ENCODE data around the gene SRP72.
A peak's percentile ranks its signal among the peaks of the same experiment; 100 is the strongest.
"Not testable (repeated sequence)": the region's sequence is repeated elsewhere in the genome, so short reads cannot be mapped to it uniquely, and the experiment has no call there.

Gene SRP72

DNA sequence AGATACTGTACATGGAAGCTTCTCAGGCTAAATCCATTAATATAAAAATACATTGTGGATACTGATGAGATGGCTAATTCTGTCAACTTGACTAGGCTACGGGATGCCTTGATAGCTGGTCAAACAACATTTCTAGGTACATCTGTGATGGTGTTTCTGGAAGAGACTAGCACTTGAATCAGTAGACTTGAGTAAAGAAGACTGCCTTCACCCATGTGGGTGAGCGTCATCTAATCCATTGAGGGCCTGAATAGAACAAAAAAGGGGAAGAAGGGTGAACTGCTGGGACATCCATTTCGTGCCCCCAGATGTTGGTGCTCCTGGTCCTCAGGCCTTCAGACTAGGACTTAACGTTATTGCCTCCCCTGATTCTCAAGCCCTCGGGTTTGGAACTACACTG lies 3.7 kb upstream of the SRP72 start:
- Histone ChIP-seq H3K27me3 (ENCODE audit: insufficient read depth, poor library complexity, severe bottlenecking) (no peaks in the 10 kb centered on the region), H3K9me3 (ENCODE audit: severe bottlenecking) (no peaks in the 10 kb centered on the region), H3K4me3 (ENCODE audit: severe bottlenecking) (no peak overlapping the region), H3K4me1 (ENCODE audit: insufficient read depth, poor library complexity, severe bottlenecking) (peaks cover 34% of the 10 kb centered on the region), H3K36me3 (ENCODE audit: low read depth) (peaks cover 42% of the 10 kb centered on the region), H3K27ac (ENCODE audit: poor library complexity, severe bottlenecking) (no peak overlapping the region)
- TF ChIP-seq, protein P1, sequence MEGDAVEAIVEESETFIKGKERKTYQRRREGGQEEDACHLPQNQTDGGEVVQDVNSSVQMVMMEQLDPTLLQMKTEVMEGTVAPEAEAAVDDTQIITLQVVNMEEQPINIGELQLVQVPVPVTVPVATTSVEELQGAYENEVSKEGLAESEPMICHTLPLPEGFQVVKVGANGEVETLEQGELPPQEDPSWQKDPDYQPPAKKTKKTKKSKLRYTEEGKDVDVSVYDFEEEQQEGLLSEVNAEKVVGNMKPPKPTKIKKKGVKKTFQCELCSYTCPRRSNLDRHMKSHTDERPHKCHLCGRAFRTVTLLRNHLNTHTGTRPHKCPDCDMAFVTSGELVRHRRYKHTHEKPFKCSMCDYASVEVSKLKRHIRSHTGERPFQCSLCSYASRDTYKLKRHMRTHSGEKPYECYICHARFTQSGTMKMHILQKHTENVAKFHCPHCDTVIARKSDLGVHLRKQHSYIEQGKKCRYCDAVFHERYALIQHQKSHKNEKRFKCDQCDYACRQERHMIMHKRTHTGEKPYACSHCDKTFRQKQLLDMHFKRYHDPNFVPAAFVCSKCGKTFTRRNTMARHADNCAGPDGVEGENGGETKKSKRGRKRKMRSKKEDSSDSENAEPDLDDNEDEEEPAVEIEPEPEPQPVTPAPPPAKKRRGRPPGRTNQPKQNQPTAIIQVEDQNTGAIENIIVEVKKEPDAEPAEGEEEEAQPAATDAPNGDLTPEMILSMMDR (IDR thresholded peaks at IDR 0.05; ENCODE audit: poor library complexity, severe bottlenecking): no peak
- ATAC-seq (ENCODE audit: low read depth) (no peak), DNase-seq (ENCODE audit: low spot score) (no peak)

DNA sequence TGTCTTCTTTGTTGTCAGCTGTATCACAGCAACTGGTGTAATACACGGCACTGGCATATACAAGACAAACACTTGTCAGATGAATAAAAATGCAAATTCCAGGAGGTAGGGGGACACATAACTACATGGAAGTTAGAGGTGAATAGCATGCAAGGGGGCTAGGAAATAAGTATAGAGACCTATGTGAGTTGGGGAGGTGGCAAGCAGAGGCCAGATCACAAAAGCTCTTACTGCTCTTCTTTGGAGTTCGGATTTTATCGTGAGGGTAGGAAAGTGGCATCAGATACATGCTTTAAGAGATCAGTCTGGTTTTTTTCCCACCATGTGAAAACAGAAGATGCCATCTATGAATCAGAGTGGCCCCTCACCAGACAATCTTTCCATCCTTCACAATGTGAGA lies 2.8 kb upstream of the SRP72 start:
- TF ChIP-seq, protein P1 (IDR thresholded peaks at IDR 0.05; ENCODE audit: poor library complexity, severe bottlenecking): no peak
- H3K27me3 ChIP-seq (ENCODE audit: insufficient read depth, poor library complexity, severe bottlenecking): no peaks in the 10 kb centered on the region
- DNase-seq (ENCODE audit: low spot score) (no peak), ATAC-seq (ENCODE audit: low read depth) (no peak)
- H3K4me3 ChIP-seq (ENCODE audit: severe bottlenecking): no peak overlapping the region
- peaks cover 39% of the 10 kb centered on the region for H3K36me3 ChIP-seq (ENCODE audit: low read depth)
- H3K4me1 ChIP-seq (ENCODE audit: insufficient read depth, poor library complexity, severe bottlenecking): peaks cover 39% of the 10 kb centered on the region
- no peaks in the 10 kb centered on the region for H3K9me3 ChIP-seq (ENCODE audit: severe bottlenecking)
- H3K27ac ChIP-seq (ENCODE audit: poor library complexity, severe bottlenecking): peak overlapping the region; percentile 85

DNA sequence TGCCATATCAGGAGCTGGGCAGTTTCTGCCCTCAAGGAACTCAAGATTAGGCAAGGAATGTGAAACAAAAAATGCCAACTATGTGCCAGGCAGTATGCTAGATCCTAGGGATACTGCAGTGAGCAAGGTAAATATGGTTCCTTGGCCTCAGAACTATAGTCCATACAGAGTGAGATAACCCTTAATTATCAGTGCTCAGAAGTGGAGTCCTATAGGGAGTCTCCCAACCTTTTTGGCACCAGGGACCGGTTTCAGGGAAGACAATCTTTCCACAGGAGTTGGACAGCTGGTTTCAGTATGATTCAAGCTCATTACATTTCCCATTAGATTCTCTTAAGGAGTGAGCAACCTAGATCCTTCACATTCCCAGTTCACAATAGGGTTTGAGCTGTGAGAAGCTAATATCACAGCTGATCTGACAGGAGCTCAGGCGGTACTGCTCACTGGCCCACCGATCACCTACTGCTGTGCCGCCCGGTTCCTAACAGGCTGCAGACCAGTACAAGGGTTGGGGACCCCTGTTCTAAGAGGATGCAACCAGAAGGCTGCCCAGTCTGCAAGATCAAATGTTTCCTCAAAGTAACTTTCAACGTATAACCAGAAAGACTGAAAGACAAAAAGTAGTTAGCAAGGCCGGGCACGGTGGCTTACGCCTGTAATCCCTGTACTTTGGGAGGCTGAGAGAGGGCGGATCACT lies 1.7 kb upstream of the SRP72 start:
- TF ChIP-seq, protein P1 (IDR thresholded peaks at IDR 0.05; ENCODE audit: poor library complexity, severe bottlenecking): no peak
- no peaks in the 10 kb centered on the region for H3K9me3 ChIP-seq (ENCODE audit: severe bottlenecking)
- H3K36me3 ChIP-seq (ENCODE audit: low read depth): peaks cover 39% of the 10 kb centered on the region
- DNase-seq (ENCODE audit: low spot score) (no peak), ATAC-seq (ENCODE audit: low read depth) (peak; percentile 7)
- no peaks in the 10 kb centered on the region for H3K27me3 ChIP-seq (ENCODE audit: insufficient read depth, poor library complexity, severe bottlenecking)
- H3K4me1 ChIP-seq (ENCODE audit: insufficient read depth, poor library complexity, severe bottlenecking): peaks cover 29% of the 10 kb centered on the region
- H3K4me3 ChIP-seq (ENCODE audit: severe bottlenecking): peak overlapping the region; percentile 91
- peak overlapping the region; percentile 85 for H3K27ac ChIP-seq (ENCODE audit: poor library complexity, severe bottlenecking)

DNA sequence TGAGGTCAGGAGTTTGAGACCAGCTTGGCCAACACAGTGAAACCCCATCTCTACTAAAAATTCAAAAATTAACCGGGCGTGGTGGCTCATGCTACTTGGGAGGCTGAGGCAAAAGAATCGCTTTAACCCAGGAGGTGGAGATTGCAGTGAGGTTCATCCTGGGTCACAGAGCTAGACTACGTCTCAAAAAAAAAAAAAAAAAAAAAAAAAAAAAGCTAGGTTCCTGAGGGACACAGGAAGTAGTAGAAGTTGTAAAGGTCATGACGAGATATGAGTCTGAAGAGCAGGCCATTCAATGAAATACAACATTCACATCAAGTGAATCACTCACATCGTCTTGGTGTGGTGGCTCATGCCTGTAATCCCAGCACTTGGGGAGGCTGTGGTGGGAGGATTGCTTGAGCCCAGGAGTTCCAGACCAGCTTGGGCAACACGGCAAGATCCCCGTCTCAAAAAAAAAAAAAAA lies 1.1 kb upstream of the SRP72 start:
- H3K27me3 ChIP-seq (ENCODE audit: insufficient read depth, poor library complexity, severe bottlenecking); DNase-seq (ENCODE audit: low spot score); H3K9me3 ChIP-seq (ENCODE audit: severe bottlenecking): not testable (repeated sequence)
- H3K36me3 ChIP-seq (ENCODE audit: low read depth): peaks cover 39% of the 10 kb centered on the region
- peaks cover 29% of the 10 kb centered on the region for H3K4me1 ChIP-seq (ENCODE audit: insufficient read depth, poor library complexity, severe bottlenecking)
- H3K4me3 ChIP-seq (ENCODE audit: severe bottlenecking): peak overlapping the region; percentile 91
- peak overlapping the region; percentile 85 for H3K27ac ChIP-seq (ENCODE audit: poor library complexity, severe bottlenecking)
- ATAC-seq (ENCODE audit: low read depth): peak; percentile 61

DNA sequence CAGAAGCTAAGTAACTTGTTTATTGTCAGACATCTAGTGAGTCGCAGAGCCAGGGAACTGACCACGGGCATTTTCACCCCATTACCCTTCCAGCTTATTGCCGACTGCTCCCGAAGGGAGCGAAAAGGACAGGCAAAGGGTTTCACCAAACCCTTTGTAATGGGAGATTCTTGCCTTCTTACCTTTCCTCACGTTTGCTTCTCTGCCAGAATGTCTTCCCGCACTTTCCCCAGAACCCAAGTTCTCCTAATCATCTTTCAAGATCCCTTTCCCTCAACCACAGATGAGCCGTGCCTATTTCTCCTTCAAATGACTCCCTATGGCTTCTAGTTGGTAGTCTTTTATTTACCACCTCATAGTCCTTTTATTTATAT lies 520 bp upstream of the SRP72 start:
- peaks cover 29% of the 10 kb centered on the region for H3K4me1 ChIP-seq (ENCODE audit: insufficient read depth, poor library complexity, severe bottlenecking)
- peaks cover 39% of the 10 kb centered on the region for H3K36me3 ChIP-seq (ENCODE audit: low read depth)
- H3K9me3 ChIP-seq (ENCODE audit: severe bottlenecking): no peaks in the 10 kb centered on the region
- H3K27me3 ChIP-seq (ENCODE audit: insufficient read depth, poor library complexity, severe bottlenecking): no peaks in the 10 kb centered on the region
- TF ChIP-seq, protein P1 (IDR thresholded peaks at IDR 0.05; ENCODE audit: poor library complexity, severe bottlenecking): no peak
- H3K27ac ChIP-seq (ENCODE audit: poor library complexity, severe bottlenecking): peak overlapping the region; percentile 85
- ATAC-seq (ENCODE audit: low read depth) (no peak), DNase-seq (ENCODE audit: low spot score) (no peak)
- H3K4me3 ChIP-seq (ENCODE audit: severe bottlenecking): peak overlapping the region; percentile 91

Data from RWPE2 (cell line).